HG02759 (cell line): ENCODE data around the gene CSRP3.

Source experiments
- ATAC-seq: cut with Tn5 transposase; IDR thresholded peaks from one replicate; pipeline ENCODE4 v1.9.1; 2021; ENCODE audit warnings: mild to moderate bottlenecking, moderate library complexity; ENCODE audit not compliant: unreplicated experiment

The CSRP3 gene

GRCh38 chr11:19191530-19192169 lies 10.1 kb downstream of the CSRP3 start:
- ATAC-seq: no peak

GRCh38 chr11:19187833-19188258 lies 13.9 kb downstream of the CSRP3 start:
- ATAC-seq: no peak

GRCh38 chr11:19187114-19187832 lies 14.5 kb downstream of the CSRP3 start:
- no peak for ATAC-seq

- ATAC-seq: no peak
Observed at GRCh38 chr11:19185516-19186052, 16.2 kb downstream of the CSRP3 start.

- ATAC-seq: no peak
Observed at GRCh38 chr11:19185036-19185435, 16.7 kb downstream of the CSRP3 start.

- ATAC-seq: no peak
Observed at GRCh38 chr11:19183646-19184045, 18.1 kb downstream of the CSRP3 start.

- no peak for ATAC-seq
Observed at GRCh38 chr11:19181531-19182261, 20.1 kb downstream of the CSRP3 start.

GRCh38 chr11:19176629-19177186 lies 25.1 kb downstream of the CSRP3 start:
- ATAC-seq: no peak

GRCh38 chr11:19173964-19174638 lies 27.7 kb downstream of the CSRP3 start:
- ATAC-seq: no peak

- no peak for ATAC-seq
Observed at GRCh38 chr11:19173004-19173689, 28.6 kb downstream of the CSRP3 start.

- ATAC-seq: no peak
Observed at GRCh38 chr11:19168090-19168489, 33.7 kb downstream of the CSRP3 start.

GRCh38 chr11:19164881-19165280 lies 36.9 kb downstream of the CSRP3 start:
- ATAC-seq: no peak

GRCh38 chr11:19164230-19164855 lies 37.4 kb downstream of the CSRP3 start:
- no peak for ATAC-seq

GRCh38 chr11:19163617-19164016 lies 38.2 kb downstream of the CSRP3 start:
- ATAC-seq: no peak

- no peak for ATAC-seq
Observed at GRCh38 chr11:19162951-19163505, 38.8 kb downstream of the CSRP3 start.

- ATAC-seq: no peak
Observed at GRCh38 chr11:19161651-19162050, 40.1 kb downstream of the CSRP3 start.

GRCh38 chr11:19160847-19161246 lies 40.9 kb downstream of the CSRP3 start:
- no peak for ATAC-seq

GRCh38 chr11:19156892-19157291 lies 44.9 kb downstream of the CSRP3 start:
- ATAC-seq: no peak

GRCh38 chr11:19145319-19145718 lies 56.5 kb downstream of the CSRP3 start:
- ATAC-seq: no peak
